Sigmoid colon (tissue), 4 donors: Measurements from ENCODE around the gene MYO3A.

Experiments used
- EP300 ChIP-seq, 4 donors: sonication (generic); formaldehyde crosslinking; IDR thresholded peaks; one replicate each; pipeline ENCODE4 v1.6.1; 2017; ENCODE audit warnings: antibody characterized with exemption in 4 of 4
- POLR2A ChIP-seq, 2 donors: fragments of 450-650 bp; IDR thresholded peaks; one replicate each; pipeline ENCODE4 v1.6.1; 2016; ENCODE audit warnings: antibody characterized with exemption in 2 of 2, mild to moderate bottlenecking in 2 of 2, moderate library complexity in 2 of 2
- POLR2AphosphoS5 ChIP-seq, 4 donors: sonication (generic); formaldehyde crosslinking; IDR thresholded peaks; one replicate each; pipeline ENCODE4 v1.6.1; 2017; ENCODE audit warnings: antibody characterized with exemption in 4 of 4
- TF ChIP-seq, protein P1 (sequence below), 4 experiments: fragments of 450-650 bp in 3 of 4; fragments of 200-600 bp in 1 of 4; IDR thresholded peaks; one replicate each; pipeline ENCODE4 v1.5.1; 2016 to 2019; ENCODE audit warnings: antibody characterized with exemption in 4 of 4, mild to moderate bottlenecking in 3 of 4, moderate library complexity in 2 of 4

DNA sequence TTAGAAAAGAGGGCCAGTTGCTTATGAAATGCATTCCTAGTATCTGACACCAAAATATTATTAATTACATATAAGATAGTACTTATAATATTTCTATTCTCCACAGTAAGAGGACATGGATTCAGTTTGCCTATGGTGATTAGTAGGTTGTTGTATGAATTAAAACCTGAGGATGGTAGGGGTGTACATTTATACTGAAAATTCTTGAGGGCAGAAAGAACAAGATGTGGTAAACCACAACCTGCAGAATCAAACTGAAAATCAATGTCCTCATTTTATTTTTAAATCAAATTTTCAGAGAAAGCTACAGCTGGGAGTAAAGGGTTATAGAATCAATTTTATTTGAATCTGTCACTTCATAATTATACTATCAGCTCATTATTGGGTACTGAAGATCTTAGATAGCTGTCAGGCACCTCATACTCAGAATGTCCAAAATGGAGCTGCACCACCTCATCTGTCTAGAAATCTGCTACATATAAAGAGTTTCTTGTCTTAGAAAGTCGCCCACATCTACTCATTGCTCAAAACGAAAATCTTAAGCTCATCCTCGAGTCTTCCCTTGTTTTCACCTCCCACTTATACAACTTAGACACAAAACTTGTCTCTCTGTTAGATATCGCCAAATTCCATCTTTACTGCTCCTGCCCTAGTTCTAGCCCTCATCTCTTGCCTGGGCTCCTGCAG lies 65.4 kb downstream of the MYO3A start:
- TF ChIP-seq POLR2A (IDR thresholded peaks at IDR 0.05), result no peak
- TF ChIP-seq, protein P1, sequence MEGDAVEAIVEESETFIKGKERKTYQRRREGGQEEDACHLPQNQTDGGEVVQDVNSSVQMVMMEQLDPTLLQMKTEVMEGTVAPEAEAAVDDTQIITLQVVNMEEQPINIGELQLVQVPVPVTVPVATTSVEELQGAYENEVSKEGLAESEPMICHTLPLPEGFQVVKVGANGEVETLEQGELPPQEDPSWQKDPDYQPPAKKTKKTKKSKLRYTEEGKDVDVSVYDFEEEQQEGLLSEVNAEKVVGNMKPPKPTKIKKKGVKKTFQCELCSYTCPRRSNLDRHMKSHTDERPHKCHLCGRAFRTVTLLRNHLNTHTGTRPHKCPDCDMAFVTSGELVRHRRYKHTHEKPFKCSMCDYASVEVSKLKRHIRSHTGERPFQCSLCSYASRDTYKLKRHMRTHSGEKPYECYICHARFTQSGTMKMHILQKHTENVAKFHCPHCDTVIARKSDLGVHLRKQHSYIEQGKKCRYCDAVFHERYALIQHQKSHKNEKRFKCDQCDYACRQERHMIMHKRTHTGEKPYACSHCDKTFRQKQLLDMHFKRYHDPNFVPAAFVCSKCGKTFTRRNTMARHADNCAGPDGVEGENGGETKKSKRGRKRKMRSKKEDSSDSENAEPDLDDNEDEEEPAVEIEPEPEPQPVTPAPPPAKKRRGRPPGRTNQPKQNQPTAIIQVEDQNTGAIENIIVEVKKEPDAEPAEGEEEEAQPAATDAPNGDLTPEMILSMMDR (IDR thresholded peaks at IDR 0.05), result no peak
- TF ChIP-seq POLR2AphosphoS5 (IDR thresholded peaks at IDR 0.05), result no peak
- no peak for TF ChIP-seq EP300 (IDR thresholded peaks at IDR 0.05)
